Left renal pelvis (tissue), 4 donors: Measurements from ENCODE around the gene XKR3. TPM values are rescaled to one million over a fixed set of nuclear protein-coding genes. Genes with fewer than 3 reads are reported as not detected.
"Not testable (repeated sequence)": the region's sequence is repeated elsewhere in the genome, so short reads cannot be mapped to it uniquely, and the experiment has no call there.

Experiments used
- DNase-seq, 4 donors: peaks; one replicate each; pipeline ENCODE4 v3.0.0-alpha.2; 2013; ENCODE audit warnings: low read depth in 4 of 4, low spot score in 3 of 4
- polyA plus RNA-seq, 4 donors: library from polyadenylated mRNA; unstranded; fragments of 120-200 nt; gene quantifications; one replicate each; pipeline ENCODE4 v1.2.1, GENCODE V29; 2013; ENCODE audit not compliant: insufficient read length in 4 of 4

The XKR3 gene
- polyA plus RNA-seq = not detected

DNA sequence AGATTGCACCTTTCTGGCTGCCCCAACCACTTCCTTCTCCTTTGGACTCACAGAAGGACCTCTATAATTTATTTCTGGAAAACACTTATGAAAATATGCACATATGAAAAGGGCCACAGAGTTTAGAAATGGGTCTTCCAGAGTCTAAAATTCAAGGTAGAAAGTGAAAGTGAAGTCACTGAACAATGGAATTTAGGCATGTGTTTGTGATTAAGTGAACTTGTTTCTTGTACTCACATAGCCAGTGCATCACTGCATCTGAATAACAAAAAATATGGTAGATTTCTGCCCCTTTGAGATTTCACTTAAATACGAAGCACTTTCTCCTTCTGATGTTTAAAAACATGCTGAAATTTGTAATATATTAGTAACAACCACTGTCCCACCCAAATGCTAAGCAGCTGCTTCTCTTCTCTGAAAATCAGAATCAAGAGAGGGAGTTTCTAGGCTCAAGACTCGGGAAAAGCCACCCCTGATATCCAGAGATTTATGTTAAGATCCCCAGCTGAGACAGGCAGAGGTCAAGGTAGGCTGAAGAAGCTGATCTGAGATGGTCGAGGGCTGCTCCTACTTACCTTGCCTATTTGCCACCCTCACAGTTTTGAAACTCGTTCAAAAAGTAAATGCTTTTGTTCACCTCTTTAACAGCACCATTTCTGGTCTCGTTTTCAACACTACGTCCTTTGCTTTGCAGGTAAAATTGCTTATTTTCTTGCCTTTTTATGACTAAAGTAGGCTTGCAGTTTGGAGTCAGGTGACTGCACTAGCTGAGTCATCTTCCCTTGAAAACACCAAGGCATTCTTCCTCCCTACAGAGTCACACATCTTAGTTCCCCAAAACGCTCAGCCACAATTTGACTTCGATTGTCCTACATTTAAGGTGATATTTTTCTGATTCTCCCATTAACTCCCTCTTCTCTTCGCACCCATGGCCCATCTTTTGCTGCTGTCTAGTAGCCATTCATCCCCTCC is at the start of gene XKR3:
Gene XKR3 (minus strand): TSS at position 696 of the 972 bp plus-strand sequence. CDS start 17,338 bp downstream, outside the sequence.
- DNase-seq = no peak

DNA sequence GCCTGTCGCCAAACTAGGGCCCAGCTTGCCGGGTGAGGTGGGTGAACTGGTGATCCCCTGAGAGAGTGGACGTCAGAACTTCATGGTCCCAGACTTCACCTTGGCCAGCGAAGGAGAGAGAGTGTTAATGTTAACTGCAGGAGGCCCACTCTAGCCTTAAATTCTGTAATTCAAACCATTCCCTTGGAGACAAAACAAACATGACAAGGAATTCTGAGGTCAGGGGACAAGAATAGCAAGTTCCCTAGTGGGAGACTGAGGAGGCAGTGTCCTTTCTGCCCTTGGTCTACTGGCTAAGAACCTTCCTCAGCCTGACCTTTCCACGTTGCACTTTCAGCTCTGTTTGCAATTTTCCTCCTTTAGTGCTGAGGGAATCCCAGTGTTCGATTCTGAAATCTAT is 44.4 kb upstream of the XKR3 start:
- not testable (repeated sequence) for DNase-seq

DNA sequence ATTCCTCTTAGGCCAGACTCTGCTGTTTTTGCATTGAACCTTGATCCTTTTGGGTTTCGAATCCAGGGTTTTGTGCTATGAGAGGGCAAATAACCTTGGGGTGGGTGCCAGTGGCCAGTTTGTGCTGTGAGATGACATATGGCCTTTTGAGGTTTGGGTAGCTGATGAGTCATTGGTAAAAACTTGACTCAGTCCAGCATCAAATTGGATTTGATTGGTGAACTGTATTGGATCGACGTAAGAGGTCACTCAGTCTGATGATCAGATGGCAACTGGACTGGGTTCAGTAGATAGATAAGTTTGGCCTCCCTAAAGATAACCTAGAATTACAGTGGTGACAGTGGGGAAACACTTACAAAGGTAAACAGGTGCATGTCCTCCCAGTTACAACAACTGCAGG is 41.0 kb upstream of the XKR3 start:
- DNase-seq = no peak

DNA sequence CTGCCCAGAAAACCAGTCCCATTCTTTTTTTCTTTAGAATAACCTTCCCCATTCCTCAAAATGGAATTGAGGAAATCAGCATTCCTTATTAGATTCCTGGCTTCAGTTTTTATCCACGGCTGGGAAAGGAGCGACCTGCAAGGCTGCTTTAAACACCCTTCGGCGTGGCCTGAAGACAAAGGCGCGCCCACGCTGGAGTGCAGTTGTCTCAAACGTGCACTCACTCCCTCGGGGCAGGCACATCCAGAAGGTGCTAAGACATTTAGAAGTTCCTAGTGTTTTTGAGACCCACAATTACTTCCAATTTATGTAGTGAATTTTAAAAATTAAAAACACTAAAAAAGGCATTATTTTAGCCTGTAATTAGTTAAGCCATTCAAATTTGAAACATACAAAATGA is 31.6 kb upstream of the XKR3 start:
- not testable (repeated sequence) for DNase-seq

DNA sequence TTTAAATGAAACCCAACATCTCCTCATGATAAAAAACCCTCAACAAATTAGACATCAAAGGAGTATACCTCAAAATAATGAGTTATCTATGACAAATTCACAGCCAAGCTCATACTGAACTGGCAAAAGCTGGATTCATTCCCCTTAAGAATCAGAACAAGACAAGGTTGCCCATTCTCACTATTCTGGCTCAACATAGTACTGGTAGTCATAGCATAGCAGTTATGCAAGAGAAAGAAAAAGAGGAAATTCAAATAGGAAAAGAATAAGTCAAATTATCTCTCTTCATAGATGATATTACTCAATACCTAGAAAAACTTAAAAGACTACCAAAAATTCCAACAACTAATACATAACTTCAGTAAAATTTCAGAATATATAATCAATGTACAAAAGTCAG is 29.4 kb upstream of the XKR3 start:
- DNase-seq = no peak

DNA sequence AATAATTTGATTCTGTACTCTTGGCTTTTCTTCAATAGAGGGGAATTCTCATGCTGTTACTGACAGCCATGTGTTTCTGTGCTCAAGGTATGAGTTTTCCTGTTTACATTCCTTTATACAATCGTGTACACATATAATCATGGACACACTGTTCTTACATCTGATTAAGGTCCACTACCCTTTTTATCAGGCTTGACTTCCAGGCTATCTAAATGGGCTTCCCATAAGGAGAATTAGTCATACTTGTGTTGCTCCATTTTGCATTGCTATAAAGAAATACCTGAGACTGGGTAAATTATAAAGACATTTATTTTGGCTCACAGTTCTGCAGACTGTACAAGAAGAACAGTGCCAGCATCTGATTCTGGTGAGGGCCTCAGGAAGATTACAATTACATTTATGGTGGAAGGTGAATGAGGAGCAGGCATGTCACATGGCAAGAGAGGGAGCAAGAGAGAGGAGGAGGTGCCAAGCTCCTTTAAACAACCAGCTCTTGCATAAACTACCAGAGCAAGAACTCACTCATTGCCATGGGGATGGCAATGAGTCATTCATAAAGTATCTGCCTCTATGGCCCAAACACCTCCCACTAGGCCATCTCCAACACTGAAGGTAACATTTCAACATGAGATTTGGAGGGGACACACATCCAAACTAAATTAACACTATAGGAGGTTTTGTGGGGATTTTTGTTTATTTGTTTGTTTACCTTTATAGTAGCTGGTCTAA is 26.2 kb upstream of the XKR3 start:
- not testable (repeated sequence) for DNase-seq

DNA sequence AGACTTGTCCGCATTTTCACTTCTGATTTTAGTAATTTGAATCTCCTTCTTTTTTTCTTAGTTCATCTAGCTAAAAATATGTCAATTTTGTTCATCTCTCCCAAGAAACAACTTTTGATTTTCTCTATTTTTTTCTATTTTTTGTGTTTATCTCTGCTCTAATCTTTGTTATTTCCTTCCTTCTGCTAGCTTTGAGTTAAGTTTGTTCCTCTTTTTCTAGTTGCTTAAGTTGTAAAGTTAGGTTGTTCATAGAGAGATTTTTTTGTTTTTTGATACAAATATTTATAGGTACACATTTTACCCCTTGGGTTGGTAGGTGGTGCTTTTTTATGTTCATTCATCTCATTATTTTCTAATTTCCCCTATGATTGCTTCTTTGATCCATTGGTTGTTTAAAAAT is 22.1 kb upstream of the XKR3 start:
- no peak for DNase-seq

DNA sequence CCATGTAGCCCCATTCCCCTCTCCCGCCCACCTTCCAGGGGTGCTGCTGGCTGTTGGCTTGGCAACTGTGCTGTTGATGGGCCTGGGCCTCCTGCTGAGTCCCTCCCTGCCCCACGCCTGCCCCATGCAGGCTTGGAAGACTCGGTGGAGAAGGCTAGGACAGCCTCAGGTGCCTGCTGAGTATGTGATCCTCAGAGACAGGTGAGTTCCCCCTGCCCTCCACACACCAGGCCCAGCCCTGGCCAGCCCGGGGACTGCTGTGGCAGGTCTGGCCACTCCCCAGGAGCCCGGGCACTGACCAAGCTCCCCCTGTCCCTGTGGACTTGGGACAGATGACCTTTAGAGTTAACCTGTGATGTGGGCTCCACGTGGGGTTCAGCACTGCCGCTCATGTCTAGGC is 20.7 kb upstream of the XKR3 start:
- no peak for DNase-seq

DNA sequence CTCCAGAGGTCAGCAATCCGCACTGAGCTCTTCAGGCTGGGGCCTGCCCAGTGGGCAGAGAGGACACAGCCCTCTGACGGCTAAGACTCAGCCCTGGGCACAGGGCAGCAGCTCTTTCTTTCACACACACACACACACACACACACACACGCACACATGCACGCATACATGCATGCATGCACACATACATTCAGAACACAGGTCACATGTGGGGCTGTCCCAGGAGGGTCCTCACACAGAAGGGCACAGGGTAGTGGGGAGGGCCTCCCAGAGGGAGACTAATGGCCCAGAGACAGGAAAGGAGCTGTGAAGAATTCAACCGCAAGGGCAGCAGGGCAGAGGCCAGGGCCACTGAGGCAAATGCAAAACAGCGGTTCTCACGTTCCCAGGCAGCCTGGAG is 20.3 kb upstream of the XKR3 start:
- no peak for DNase-seq

DNA sequence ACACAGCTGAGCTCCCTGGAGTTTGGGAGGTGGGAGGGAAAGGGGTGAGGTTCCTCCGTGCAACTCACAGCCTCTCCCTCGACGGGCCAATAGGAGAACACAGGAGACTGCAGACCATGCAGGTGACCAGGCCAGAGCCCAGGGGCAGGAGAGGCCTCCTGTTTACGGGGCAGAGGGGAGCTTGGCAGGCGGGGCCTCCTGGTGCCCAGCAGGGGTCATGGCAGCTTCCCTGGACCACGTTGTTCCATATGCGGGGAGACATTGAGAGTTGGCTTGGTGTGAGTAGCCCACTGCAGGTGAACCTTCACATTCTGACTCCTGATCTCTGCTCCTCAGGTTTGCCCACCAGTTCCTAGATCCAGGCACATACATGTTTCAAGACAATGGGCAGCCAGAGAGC is 19.3 kb upstream of the XKR3 start:
- DNase-seq = no peak

DNA sequence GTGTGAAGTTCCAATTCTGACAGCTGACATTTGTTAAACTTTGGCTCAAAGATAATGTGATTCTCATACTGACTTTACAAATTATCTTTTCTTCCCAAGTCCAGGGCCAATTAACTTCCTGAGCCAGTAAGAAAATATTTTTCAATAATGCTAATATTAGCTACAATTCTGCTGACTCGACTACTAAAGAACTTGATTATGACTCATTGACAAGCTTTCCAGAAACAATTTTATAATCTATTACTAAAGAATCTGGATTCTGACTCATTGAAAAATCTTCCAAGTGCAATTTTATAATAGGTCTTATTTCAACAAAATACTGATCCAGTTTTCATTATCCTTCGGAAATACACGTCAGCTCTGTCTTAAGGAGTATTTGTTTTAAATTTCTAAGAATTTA is 12.9 kb upstream of the XKR3 start:
- DNase-seq = no peak

DNA sequence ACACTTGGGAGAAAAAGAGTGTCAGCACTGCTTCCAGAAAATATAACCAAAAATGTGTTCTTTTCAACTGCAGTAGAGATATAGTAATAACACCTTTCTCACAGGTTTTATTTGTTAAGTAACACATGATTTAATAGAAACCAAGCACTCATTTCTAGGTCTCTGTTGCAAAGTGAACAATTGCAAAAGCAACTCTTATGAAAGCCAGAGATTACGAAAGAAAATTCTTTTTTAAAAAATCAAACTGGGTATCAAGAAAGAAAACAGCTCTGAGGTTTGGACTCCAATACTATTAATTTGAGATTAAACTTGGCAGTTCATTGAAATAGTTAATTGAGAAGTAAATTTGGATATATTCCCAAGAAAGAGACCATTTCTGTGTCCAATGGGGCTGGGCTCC is 9.8 kb upstream of the XKR3 start:
- no peak for DNase-seq

DNA sequence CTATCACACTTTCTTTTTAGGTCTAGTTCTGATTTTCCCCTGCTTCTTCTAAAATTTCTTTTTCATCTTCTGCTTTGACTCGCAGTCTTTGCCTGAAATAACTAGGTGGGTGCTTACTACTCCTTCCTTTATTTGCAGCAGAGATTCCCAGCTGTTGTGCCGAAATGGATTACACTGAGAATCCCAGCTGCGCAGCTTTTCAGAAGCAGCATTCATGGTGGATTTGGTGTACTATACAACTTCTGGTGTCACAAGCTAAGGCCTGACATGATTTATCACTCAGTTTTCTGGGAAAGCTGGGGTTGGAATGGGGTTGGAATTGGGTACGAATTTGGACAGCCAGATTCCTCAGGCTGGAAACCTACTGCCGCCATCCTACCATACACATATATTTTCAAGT is 6.0 kb upstream of the XKR3 start:
- DNase-seq = no peak

DNA sequence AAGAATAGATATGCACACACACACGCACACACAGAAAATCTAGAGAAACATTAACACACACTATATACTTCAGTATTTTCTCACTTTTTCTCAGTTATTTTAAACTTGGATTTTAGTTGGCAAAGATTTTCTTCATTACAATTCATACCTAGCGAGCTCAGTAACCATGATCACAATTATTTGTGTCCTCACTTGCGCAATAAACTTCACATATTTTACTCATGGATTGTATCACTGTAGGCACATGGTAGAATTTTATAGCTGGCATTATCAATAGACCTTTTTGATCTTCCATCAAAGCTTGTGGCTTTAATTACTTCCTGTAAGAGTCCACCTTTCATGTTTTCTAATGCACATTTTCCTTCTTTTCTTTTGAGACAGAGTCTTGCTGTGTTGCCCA is 4.8 kb upstream of the XKR3 start:
- no peak for DNase-seq

DNA sequence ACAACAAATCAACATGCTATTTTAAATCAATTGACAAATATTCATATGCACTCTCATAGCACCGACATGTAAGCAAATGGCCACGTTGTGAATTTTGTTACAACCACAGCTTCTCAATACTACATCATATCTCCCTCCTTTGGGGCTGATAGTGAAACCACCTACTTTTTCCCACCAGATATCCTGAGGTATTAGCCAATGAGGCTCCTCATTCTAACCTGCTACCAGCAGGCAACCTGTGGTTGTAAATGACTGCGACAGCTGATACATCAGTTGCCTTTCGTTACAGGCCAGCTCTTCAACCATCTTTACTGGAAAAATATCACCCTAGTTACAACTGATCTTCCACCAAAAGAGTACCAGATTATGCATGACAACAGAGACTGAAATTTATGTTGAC is 3.7 kb upstream of the XKR3 start:
- DNase-seq = no peak

DNA sequence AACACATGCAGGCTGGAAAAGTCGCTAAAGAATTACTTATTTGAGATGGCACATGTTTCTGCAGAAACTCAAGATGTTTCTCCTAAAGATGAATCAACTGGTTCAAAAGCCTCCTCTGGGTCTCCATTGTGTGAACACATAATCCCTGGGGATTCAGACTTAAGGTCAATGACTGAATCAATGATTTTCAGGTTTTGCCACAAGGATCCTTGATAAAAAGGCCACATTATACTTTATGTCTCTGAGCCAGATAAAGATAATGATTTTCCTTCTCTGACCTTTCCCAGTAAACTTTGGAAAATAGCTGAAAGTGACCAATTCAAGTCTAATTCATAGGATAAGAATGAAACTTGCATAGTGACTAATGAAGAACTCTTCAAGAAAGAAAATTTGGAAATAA is 2.3 kb upstream of the XKR3 start:
- no peak for DNase-seq

DNA sequence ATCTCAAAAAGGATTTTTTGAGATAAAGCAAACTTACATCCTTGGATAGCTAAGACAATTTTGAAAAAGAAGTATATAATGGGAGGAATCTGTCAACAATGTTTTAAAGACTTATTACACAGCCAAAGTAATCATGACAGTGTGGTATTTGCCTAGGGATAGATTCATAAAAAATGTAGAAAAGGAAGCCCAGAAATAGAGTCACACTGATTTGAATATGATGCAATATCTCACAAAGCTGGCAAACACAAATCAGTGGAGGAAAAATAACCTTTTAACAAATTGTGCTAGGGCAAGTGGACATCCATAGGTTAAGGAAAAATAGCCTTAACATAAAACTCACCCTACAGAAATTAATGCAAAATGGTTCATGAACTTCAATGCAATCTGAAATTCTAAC is 6.0 kb downstream of the XKR3 start:
- DNase-seq = no peak

DNA sequence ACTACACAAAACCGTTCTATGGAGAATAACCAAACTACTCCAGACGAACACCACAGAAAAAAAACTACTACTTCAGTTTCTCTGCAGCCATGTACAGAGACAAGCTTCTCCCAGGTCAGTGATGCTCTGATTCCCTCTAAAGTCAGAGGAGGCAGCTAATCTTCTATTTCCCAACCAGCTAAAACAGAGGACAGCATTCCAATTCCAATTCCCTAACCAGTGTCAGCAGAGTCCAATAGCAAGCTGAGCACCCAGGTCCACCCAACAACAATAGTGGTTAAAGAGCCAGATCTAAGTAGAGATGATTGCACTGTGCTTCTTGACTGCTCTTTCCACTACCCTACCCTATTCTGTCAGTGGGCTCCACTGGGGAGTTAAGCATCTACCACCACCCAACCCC is 6.7 kb downstream of the XKR3 start:
- no peak for DNase-seq

DNA sequence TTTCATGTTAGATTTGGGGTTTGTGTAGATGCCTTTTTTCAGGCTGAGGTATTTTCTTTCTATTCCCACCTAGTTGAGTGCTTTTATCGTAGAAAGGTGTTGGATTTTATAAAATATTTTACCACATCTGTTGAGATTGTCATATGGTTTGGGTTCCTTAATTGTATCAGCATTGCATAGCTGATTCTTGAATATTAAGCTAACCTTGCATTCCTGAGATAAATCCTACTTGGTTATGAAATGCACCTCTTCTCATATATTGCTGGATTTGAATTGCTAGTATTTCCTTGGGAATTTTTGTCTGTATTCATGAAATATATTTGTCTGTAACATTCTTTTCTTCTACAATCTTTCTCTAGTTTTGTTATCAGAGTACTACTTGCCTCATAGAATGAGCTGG is 10.1 kb downstream of the XKR3 start:
- DNase-seq = no peak

DNA sequence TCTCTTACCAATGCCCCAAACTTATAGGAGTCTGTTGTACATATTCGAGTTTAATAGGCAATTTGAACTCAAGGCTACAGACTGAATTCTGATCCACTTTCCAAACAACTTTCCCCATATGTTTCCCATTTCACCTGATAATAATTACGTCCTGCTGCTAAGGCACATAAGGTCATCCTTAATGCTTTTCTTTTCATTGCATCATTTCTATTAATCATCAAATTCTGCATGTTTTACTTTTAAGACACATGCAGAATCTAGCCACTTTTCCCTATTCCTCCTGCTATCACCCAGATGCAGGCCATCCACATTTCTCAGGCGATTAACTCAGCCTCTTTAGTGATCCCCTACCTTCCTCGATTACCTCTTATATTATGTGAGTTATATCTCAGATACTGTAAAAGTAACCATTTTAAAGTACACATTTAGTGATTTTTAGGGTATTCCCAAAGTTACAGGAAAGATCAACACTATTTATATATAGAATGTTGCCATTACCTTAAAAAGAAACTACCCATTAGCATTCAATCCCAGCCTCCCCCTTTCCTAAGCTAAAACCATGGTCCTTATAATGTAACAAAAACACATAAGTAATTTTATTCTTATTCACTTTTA is 14.9 kb downstream of the XKR3 start:
- DNase-seq = no peak

DNA sequence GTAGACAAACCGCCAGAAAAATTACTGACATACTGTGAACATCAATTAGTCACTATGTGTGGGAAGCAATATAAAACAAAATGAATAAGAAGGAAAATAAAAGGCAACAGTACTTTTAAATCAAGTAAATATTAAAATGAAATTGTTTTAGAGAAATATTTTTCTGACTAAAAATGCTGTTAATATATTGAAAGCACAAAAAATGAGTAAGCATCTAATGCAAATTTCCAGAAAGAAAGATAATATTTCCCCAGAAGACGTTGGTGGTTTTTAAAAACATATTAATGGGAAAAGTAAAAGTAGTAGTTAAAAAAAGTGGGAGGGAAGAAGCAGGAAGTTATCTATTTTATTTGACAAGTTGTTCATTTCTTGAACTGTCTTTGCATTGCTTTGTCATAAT is 16.5 kb downstream of the XKR3 start:
- no peak for DNase-seq
